IgD-negative memory B cell (primary cell): Measurements from ENCODE around the gene NAGS. TPM values are rescaled to one million over a fixed set of nuclear protein-coding genes. Genes with fewer than 3 reads are reported as not detected.
A peak's percentile ranks its signal among the peaks of the same experiment; 100 is the strongest.

Experiments
- H3K27ac Mint-ChIP-seq, 3 donors: one replicate each; pipeline ENCODE4 v1.8.0; 2020 to 2022; ENCODE audit warnings: mild to moderate bottlenecking in 3 of 3, mixed read lengths in 3 of 3, moderate library complexity in 1 of 3
- H3K27me3 Mint-ChIP-seq: one replicate; pipeline ENCODE4 v1.8.0; 2021; ENCODE audit warnings: mixed read lengths
- H3K36me3 Mint-ChIP-seq: one replicate; pipeline ENCODE4 v1.8.0; 2020; ENCODE audit warnings: mild to moderate bottlenecking, mixed read lengths
- H3K4me1 Mint-ChIP-seq, 3 donors: one replicate each; pipeline ENCODE4 v1.8.0; 2020 to 2022; ENCODE audit warnings: mixed read lengths in 3 of 3, mild to moderate bottlenecking in 1 of 3
- H3K4me3 Mint-ChIP-seq, 4 donors: one replicate each; pipeline ENCODE4 v1.8.0; 2020 to 2022; ENCODE audit warnings: mild to moderate bottlenecking in 4 of 4, mixed read lengths in 4 of 4, moderate library complexity in 3 of 4
- H3K9me3 Mint-ChIP-seq, 3 donors: one replicate each; pipeline ENCODE4 v1.8.0; 2020 to 2021; ENCODE audit warnings: mixed read lengths in 3 of 3, mild to moderate bottlenecking in 1 of 3
- polyA plus RNA-seq: library from polyadenylated mRNA; unstranded; fragments of 300-500 nt; fragmentation: Illumina TruSeq; gene quantifications from one replicate; pipeline ENCODE4 v1.2.3, GENCODE V29; 2021

NAGS gene
- polyA plus RNA-seq, 1 donor from 2014 or later: 0.64 TPM

- Mint-ChIP-seq H3K27me3 (peaks cover 21% of the 10 kb centered on the region), H3K36me3 (peaks cover 1% of the 10 kb centered on the region), H3K4me3 (no peak overlapping the region), H3K4me1 (no peaks in the 10 kb centered on the region), H3K9me3 (peaks cover 0 to 2% (median 0%) of the 10 kb centered on the region in 3 donors), H3K27ac (no peak overlapping the region)
Measured at GRCh38 chr17:43976963-43977837, 27.2 kb upstream of the NAGS start.

GRCh38 chr17:43978078-43978477, 26.3 kb upstream of the NAGS start:
- Mint-ChIP-seq H3K9me3 (peaks cover 0 to 2% (median 0%) of the 10 kb centered on the region in 3 donors), H3K4me1 (no peaks in the 10 kb centered on the region), H3K36me3 (peaks cover 1% of the 10 kb centered on the region), H3K27ac (no peak overlapping the region), H3K4me3 (no peak overlapping the region), H3K27me3 (peaks cover 29% of the 10 kb centered on the region)

- peaks cover 0 to 1% (median 0%) of the 10 kb centered on the region in 3 donors for H3K4me1 Mint-ChIP-seq
- no peak overlapping the region for H3K27ac Mint-ChIP-seq
- peaks cover 1% of the 10 kb centered on the region for H3K36me3 Mint-ChIP-seq
- H3K4me3 Mint-ChIP-seq: no peak overlapping the region
- H3K9me3 Mint-ChIP-seq: peaks cover 0 to 2% (median 0%) of the 10 kb centered on the region in 3 donors
- peaks cover 34% of the 10 kb centered on the region for H3K27me3 Mint-ChIP-seq
Measured at GRCh38 chr17:43979011-43979410, 25.4 kb upstream of the NAGS start.

DNA sequence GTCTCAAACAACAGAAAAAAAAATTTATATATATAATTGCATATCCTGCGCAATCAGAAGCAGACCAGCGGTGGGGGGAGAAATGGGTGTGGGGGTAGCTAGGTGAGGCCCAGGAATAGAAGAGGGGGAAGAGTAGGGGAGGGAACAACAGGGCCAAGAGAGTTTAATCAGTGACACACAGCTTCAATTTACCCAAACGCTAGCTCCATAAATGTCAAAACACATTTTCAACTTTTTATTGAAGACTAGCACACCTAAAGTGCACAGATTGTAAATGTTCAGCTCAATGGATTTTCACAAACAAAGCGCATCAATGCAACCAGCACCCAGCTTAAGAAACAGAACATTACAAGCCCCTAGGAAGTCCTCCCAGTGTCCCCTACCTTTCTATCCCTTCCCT, 24.8 kb upstream of the NAGS start:
- no peak overlapping the region for H3K4me3 Mint-ChIP-seq
- H3K27ac Mint-ChIP-seq: no peak overlapping the region
- peaks cover 41% of the 10 kb centered on the region for H3K27me3 Mint-ChIP-seq
- H3K36me3 Mint-ChIP-seq: peaks cover 1% of the 10 kb centered on the region
- H3K4me1 Mint-ChIP-seq: peaks cover 0 to 1% (median 0%) of the 10 kb centered on the region in 3 donors
- H3K9me3 Mint-ChIP-seq: peaks cover 0 to 2% (median 0%) of the 10 kb centered on the region in 3 donors

- H3K4me1 Mint-ChIP-seq: peaks cover 0 to 5% (median 1%) of the 10 kb centered on the region in 3 donors
- H3K36me3 Mint-ChIP-seq: peaks cover 1% of the 10 kb centered on the region
- H3K9me3 Mint-ChIP-seq: peaks cover 0 to 2% (median 0%) of the 10 kb centered on the region in 3 donors
- H3K27ac Mint-ChIP-seq: no peak overlapping the region
- H3K4me3 Mint-ChIP-seq: no peak overlapping the region
- H3K27me3 Mint-ChIP-seq: peaks cover 48% of the 10 kb centered on the region
Measured at GRCh38 chr17:43982171-43982570, 22.3 kb upstream of the NAGS start.

DNA sequence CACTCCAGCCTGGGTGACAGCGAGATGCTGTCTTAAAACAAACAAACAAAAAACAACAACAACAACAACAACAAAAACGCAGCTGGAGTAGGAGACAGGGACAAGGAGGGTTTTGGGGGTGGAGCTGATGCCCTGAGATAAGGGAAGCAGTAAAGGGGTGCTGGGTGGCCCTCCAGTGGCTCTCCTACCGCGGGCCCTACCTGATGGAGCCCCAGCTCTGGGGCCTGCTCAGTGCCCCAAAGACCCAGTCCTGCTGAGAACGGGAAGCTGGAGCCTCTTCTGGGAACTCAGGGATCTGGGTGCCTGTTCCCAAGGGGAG, 21.3 kb upstream of the NAGS start:
- Mint-ChIP-seq H3K4me3 (peak overlapping the region in 1 of 4 donors; percentile 47), H3K9me3 (peaks cover 0 to under 1% (median 0%) of the 10 kb centered on the region in 3 donors), H3K27ac (no peak overlapping the region), H3K36me3 (peaks cover 1% of the 10 kb centered on the region), H3K4me1 (peaks cover 1 to 5% (median 1%) of the 10 kb centered on the region in 3 donors), H3K27me3 (peaks cover 49% of the 10 kb centered on the region)

DNA sequence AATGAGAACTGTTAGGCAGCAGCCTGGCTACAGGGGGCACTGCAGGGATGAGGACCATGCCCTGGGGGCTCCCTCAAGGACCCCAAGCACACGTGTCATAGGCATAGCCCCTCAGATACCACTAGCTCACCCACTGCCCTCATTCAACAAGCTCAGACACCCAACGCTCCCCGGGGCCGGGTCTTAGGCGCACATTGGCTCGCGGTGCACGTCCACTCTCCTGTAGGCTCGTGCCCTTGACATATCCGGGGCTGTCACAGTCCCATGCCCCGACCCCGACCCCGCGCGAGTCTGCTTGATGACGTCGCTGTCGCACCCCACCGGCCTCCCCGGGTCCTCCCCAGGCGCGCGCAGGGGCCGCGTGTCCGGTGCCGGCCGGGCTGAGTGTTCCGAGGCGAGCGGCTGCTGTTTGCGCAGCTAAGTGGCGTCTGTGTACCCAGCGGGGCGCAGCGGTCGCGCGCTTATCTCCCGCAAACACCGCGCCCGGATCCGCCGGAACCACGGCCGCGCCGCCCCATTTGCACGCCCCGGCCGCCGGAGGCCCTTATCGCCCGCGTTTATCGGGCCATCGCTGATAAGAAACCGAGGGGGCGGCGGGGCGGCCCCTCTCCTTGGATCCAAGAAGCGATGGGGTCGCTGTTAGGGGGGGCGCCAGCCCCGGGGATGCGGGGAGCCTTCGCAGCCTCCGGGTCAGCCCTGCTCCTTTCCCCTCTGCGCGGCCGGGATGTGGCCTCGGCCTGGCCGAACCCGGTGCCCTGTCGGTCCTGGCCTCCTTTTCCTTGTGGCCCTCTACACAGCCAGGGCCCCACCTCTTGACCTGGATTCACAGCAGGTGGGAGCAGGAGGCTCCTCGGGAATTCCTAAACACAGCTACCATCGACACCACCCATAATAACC, 20.7 kb upstream of the NAGS start:
- peaks cover 1% of the 10 kb centered on the region for H3K36me3 Mint-ChIP-seq
- no peaks in the 10 kb centered on the region for H3K9me3 Mint-ChIP-seq
- H3K4me3 Mint-ChIP-seq: peak overlapping the region in 3 of 4 donors; percentile 12 to 47 (median 27)
- H3K27me3 Mint-ChIP-seq: peaks cover 45% of the 10 kb centered on the region
- H3K4me1 Mint-ChIP-seq: peaks cover 1 to 5% (median 1%) of the 10 kb centered on the region in 3 donors
- H3K27ac Mint-ChIP-seq: no peak overlapping the region

DNA sequence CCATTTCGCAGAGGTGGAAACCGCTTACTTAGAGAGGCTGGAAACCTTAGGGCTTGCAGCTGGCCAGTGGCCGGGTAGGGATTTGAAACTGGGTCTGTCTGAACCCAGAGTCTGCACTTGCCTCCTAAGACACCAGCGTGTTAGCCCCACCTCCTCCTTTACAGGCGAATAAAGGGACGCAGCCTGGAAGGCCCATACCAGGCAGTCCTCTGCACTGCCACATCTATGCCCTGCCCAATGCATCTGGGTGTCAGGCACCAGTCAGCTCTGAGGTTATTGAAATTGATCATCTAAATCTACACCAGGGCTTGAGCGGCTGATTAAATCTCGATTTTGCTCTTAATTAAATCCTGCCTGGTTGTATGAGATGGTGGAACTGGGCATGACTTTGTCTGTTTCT, 19.9 kb upstream of the NAGS start:
- Mint-ChIP-seq H3K4me1 (peaks cover 1 to 5% (median 1%) of the 10 kb centered on the region in 3 donors), H3K4me3 (peak overlapping the region in 1 of 4 donors; percentile 27), H3K36me3 (peaks cover 1% of the 10 kb centered on the region), H3K27me3 (peaks cover 42% of the 10 kb centered on the region), H3K27ac (no peak overlapping the region), H3K9me3 (no peaks in the 10 kb centered on the region)

DNA sequence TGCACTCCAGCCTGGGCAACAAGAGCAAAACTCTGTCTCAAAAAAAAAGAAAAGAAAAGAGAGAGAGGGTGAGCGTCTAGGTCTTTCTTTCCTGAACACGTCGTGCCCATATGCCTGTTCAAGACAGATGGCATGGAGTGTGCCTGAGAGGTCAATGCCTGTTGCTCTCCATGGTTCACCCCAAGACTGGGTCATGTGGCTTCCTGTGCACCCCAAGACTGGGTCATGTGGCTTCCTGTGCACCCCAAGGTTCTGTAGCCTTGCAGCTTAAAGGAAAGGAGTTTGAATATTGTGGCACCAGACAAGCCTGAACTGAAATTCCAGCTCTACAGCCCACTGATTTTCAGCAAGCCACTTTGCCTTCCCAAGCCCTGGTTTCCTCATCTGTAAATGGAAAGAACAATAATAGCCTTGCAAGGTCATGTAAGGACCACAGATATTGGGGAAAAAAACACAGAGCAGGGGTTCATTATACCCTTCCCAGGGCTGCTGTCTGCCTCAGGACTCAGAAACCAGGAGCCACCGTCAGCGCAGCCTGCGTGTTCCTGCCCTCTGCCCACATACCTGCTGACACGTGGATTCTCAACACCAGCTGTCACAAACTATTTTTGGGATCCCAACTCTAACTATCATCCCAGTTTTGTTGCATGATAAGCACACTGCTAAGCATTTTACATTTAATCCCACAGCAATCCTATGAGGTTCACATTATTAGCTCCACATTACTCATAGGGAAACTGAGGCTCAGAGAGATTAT, 18.0 kb upstream of the NAGS start:
- peaks cover 1 to 5% (median 1%) of the 10 kb centered on the region in 3 donors for H3K4me1 Mint-ChIP-seq
- peaks cover 40% of the 10 kb centered on the region for H3K27me3 Mint-ChIP-seq
- H3K36me3 Mint-ChIP-seq: no peaks in the 10 kb centered on the region
- no peak overlapping the region for H3K4me3 Mint-ChIP-seq
- peak overlapping the region in 1 of 3 donors; percentile 19 for H3K27ac Mint-ChIP-seq
- no peaks in the 10 kb centered on the region for H3K9me3 Mint-ChIP-seq

DNA sequence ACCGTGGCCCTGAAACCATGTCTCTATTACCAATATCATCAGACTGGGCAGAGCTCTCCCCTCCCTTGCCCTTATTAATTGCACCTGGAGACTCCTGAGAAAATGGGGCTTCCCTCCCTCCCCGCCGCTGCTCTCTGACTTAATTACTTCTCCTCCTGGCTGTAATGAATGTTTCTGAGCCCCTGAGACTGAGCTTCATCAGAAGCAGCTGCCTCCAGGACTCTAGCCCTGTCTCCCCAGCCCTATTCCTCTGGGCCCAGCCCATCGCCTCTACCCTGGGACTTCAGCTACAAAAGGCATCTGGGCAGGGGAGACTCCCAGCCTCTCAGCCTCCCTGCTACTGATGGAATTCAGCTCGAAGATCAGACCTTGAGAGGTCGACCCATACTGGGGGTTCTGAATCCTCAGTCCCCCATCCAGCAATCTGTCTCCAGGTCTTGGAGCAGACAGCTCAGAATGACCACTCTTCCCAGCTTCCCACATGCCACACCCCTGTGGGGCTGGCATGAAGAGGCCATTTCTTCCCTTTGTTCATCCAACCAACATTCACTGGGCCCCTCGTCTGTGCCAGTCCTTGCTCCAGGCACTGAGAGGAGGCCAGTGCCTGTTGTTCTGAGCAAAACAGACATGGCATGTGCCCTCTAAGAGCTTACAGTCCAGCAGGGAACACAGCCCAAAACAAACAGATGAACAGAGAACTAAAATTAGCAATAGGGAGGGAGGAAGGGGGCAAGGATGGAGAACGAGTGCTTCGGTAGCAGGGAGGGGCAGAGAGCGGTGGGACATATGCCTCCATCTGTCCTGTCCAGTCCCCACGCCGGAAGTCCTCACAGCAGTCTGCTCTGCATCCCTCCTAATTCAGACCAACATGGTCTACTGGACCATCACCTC, 17.0 kb upstream of the NAGS start:
- Mint-ChIP-seq H3K36me3 (no peaks in the 10 kb centered on the region), H3K27ac (peak overlapping the region in 1 of 3 donors; percentile 20), H3K9me3 (no peaks in the 10 kb centered on the region), H3K4me1 (peaks cover 1 to 5% (median 1%) of the 10 kb centered on the region in 3 donors), H3K27me3 (peaks cover 30% of the 10 kb centered on the region), H3K4me3 (no peak overlapping the region)

- H3K27me3 Mint-ChIP-seq: peaks cover 21% of the 10 kb centered on the region
- no peak overlapping the region for H3K27ac Mint-ChIP-seq
- peaks cover 1 to 5% (median 1%) of the 10 kb centered on the region in 3 donors for H3K4me1 Mint-ChIP-seq
- no peaks in the 10 kb centered on the region for H3K36me3 Mint-ChIP-seq
- H3K9me3 Mint-ChIP-seq: no peaks in the 10 kb centered on the region
- H3K4me3 Mint-ChIP-seq: no peak overlapping the region
Measured at GRCh38 chr17:43988301-43988700, 16.1 kb upstream of the NAGS start.

DNA sequence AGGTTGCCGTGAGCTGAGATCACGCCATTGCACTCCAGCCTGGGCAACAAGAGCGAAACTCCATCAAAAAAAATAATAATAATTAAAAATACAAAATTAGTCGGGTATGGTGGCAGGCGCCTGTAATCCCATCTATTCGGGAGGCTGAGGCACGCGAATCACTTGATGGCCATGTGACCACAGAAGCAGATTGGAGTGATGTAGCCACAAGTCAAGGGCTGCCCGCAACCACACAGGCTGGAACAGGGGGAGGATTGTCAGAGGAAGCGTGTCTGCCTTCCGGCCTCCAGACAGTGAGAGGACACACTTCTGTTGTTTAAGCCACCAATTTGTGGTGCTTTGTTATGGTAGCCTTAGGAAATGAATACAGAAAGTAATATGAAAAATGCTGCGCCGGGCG, 11.8 kb upstream of the NAGS start:
- peaks cover 0 to 3% (median 0%) of the 10 kb centered on the region in 3 donors for H3K4me1 Mint-ChIP-seq
- peak overlapping the region in 1 of 4 donors; percentile 31 for H3K4me3 Mint-ChIP-seq
- no peaks in the 10 kb centered on the region for H3K36me3 Mint-ChIP-seq
- no peak overlapping the region for H3K27ac Mint-ChIP-seq
- peaks cover 8% of the 10 kb centered on the region for H3K27me3 Mint-ChIP-seq
- no peaks in the 10 kb centered on the region for H3K9me3 Mint-ChIP-seq

DNA sequence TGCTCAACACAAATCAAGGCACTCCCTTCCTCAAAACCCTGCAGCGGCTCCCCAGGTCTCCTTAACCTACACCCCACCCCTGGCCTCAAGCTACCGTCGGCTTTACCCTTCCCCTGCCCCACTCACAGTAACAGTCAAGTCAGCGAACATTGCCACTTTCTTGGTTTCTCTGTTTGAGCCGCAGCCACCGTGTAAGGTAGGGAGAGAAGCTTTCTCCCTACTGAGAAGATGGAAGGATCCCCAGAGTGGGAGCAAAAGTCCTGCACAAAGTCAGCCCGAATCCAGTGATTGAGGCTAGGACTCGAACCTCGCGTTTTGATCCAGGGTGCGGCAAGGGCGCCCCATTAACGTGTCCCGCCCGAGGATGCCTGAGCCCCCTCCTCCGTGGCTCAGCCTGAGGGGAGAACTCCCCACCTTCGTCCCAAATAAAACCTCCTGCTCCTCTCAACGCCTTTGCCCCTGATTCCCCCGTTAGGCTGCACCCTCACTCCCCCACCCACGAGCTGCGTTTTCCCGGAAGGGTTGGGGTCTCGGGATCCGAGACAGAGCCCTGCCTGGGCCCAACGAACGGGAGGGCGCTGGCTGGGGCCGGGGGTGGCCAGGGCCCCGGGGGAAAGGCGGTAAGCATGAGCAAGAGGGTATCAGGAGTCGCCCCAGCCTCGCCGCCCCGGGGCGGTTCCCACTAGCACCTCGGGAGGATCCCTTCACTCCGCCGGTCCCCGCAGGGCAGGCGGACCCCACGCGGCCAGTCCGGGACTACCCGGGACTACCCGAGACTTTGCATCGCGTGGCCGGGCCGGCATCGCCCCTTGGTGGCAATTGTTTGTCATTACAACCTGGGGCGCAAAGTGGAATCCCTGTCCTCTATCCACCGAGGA, 9.9 kb upstream of the NAGS start:
- Mint-ChIP-seq H3K4me3 (peak overlapping the region in 1 of 4 donors; percentile 47), H3K36me3 (no peaks in the 10 kb centered on the region), H3K27me3 (peaks cover 10% of the 10 kb centered on the region), H3K27ac (no peak overlapping the region), H3K9me3 (no peaks in the 10 kb centered on the region), H3K4me1 (peaks cover 0 to 3% (median 0%) of the 10 kb centered on the region in 3 donors)
